Stimulated activated CD4-positive, alpha-beta T cell treated with anti-CD3 and anti-CD28 coated beads, TNF-alpha, amount 100 ng/mL, for 1 hour (primary cell): ENCODE measurements around the gene IGSF3.

Experiments used
- DNase-seq, 3 donors: peaks; one replicate each; pipeline ENCODE4 v3.0.0-alpha.2; 2020; ENCODE audit warnings: low read depth in 3 of 3, low spot score in 1 of 3

IGSF3 gene

DNA sequence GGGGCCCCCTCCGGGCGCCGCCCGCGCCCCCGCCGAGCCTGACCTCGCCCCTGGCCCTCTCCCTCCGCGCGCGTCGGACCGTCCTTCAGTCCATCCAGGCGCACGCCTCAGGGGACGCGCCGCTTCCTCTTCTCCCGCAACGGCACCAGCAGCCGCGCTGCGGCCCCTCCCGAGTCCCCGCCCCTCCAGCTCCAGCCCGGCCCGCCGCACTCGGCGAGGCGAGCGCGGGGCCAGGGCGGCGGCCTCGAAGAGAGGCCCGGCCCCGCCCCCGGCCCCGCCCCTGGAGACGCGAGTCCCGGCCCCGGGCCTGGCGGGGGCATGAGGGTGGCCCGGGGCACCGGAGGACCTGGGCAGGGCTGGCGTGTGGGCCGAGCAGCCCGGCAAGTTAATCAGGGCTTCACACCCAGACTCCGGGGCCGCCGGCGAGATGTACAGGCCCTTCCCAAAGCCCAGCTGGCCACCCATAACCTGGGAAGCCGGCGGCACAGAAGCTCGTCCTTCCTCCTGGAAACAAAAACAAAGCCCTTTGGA, at the start of gene IGSF3:
TSS of gene IGSF3 (minus strand) at position 159 of the 531 bp plus-strand sequence. CDS start 1,407 bp downstream, outside the sequence.
- peak in 2 of 3 donors; percentile 11 to 39 for DNase-seq

DNA sequence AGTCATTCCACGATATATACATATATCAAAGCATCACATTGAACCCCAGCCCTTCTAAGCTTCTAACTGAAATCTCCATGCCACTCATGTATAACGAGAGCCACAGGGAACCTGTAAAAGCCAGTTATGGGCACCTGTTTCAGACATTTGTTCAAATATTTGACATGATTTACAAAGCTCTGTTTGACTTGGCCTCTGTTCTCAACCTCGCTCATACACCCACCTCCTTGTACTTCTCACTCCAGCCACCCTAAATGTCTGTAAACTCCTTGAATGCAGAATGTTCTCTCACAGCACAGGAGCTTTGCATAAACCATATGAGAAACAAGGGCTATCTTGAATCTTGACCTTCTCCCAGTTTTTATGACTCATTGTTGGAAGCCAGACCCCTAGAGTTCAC, 49.8 kb upstream of the IGSF3 start:
- DNase-seq = no peak

GRCh38 chr1:116716391-116716790, 48.9 kb upstream of the IGSF3 start:
- no peak for DNase-seq

- DNase-seq = no peak
Observed at GRCh38 chr1:116713474-116713873, 45.9 kb upstream of the IGSF3 start.

GRCh38 chr1:116712510-116712909, 45.0 kb upstream of the IGSF3 start:
- no peak for DNase-seq

DNA sequence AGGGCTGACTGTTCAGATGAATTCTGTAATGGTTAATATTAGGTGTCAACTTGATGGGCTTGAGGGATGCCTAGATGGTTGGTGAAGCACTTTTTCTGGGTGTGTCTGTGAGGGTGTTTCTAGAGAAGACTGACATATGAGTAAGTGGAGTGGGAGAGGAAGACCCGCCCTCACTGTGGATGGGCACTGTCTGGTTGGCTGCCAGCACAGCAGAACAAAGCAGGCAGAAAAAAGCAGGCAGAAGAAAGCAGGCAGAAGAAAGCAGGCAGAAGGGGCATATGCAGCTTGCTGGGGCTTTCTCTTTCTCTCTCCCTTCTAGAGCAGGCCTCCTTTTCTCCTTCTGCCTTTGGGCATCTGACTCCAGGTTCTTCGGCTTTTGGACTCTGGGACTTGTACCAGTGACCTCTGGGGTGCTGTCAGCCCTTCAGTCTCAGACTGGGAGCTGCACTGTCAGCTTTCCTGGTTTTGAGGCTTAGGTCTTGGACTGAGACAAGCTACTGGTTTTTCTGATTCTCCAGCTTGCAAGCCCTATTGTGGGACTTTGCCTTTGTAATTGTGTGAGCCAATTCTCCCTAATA, 43.8 kb upstream of the IGSF3 start:
- peak in 1 of 3 donors; percentile 11 for DNase-seq

GRCh38 chr1:116710420-116711262, 43.1 kb upstream of the IGSF3 start:
- no peak for DNase-seq

- DNase-seq = no peak
Observed at GRCh38 chr1:116709666-116710167, 42.2 kb upstream of the IGSF3 start.

DNA sequence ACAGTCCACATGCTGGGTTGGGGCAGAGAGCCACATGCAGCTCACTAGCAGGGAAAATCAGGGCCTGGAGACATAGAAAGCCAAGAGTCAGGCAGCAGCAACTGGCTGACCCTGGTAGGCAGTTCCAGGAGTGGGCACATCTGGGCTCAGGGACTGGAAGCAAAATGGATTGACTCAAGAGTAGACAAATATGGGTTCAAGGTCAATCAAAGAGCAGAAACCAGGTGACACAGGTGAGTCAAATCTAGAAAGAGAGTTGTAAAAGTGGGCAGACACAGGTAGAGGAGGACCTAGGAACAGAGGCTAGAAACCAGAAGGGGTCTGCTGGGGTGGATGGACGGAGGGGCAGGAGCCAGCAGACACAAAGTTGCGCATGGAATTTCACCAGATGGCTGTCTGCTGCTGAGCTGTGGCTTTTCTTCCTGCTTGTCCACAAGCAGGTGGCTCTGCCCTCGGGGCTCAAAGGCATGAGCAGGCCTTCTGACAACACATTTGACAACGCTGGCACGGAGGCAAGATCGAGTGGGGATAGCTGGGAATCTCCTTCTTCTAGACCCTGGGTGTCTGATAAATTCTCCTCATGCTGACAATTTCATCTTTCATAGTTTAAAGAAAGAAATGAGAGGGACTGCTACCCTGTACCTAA, 40.8 kb upstream of the IGSF3 start:
- no peak for DNase-seq

- DNase-seq = no peak
Observed at GRCh38 chr1:116706841-116707240, 39.3 kb upstream of the IGSF3 start.

- DNase-seq = no peak
Observed at GRCh38 chr1:116706123-116706522, 38.6 kb upstream of the IGSF3 start.

- no peak for DNase-seq
Observed at GRCh38 chr1:116704278-116704677, 36.7 kb upstream of the IGSF3 start.

DNA sequence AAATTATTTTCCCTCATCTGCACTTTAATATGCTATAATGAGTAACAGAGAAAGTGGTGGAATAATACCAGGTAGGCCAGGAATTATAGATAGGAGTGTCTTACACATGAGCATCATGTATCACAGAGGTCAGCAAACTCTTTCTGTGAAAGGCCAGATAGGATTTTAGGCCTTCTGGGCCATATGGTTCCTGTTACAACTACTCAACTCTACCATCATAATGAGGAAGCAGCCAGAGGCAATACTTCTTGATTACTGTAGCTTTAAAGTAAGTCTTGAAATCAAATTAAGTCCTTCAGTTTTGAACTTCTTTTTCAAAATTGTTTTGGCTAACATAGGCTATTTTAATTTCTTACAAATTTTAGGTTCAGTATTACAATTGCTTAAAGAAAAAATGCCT, 32.1 kb upstream of the IGSF3 start:
- DNase-seq = no peak

GRCh38 chr1:116698244-116698595, 30.7 kb upstream of the IGSF3 start:
- no peak for DNase-seq

GRCh38 chr1:116697548-116698243, 30.2 kb upstream of the IGSF3 start:
- DNase-seq = no peak

GRCh38 chr1:116694524-116694923, 27.0 kb upstream of the IGSF3 start:
- DNase-seq = no peak

- no peak for DNase-seq
Observed at GRCh38 chr1:116693759-116694480, 26.4 kb upstream of the IGSF3 start.

- DNase-seq = no peak
Observed at GRCh38 chr1:116692879-116693278, 25.3 kb upstream of the IGSF3 start.

DNA sequence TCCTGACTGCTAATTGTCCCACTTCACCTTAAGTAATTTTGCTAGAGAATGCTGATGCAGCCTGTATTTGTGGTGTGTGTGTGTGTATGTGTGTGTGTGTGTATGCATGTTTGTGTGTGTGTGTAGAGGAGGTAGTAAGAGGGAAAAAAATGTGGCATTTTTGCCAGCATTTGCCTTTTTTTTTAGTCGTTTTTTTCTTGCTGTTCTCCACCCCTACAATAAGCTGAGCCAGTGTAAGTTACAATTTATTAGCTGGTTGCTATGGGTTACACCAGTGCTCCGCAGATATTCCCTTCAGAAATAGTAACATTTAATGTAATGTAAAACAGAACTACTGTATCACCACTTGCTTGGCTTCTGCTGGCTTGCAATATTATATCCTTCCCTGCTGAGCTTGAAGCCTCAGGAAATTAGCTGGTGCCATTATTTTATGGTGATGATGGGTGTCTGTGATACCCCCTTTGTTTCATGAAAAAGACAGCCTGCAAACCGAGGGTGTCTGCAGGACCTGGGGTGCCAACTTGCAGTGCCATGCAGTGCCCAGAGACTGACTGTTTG, 23.4 kb upstream of the IGSF3 start:
- no peak for DNase-seq

- DNase-seq = no peak
Observed at GRCh38 chr1:116690396-116690848, 22.9 kb upstream of the IGSF3 start.
